A673 (cell line): ENCODE results near the gene GPRC5C.

Experiments used
- CTCF ChIP-seq: fragments of 300-800, 200-600 bp; sonication (generic); conservative IDR thresholded peaks from 2 replicates; pipeline ENCODE4 v1.5.1; 2017; ENCODE audit warnings: low read depth, mild to moderate bottlenecking, antibody characterized with exemption, low read length, moderate library complexity, mixed read lengths
- EZH2 ChIP-seq: fragments of 200-600 bp; sonication (generic); IDR thresholded peaks from 2 replicates; pipeline ENCODE4 v1.6.1; 2017; ENCODE audit warnings: borderline replicate concordance, low read depth, mild to moderate bottlenecking, mixed read lengths, antibody characterized with exemption, low read length; ENCODE audit not compliant: poor library complexity, severe bottlenecking

- TF ChIP-seq CTCF (no peak), EZH2 (no peak)
Measured at GRCh38 chr17:74473294-74473693, 41.4 kb downstream of the GPRC5C start.
